ENCODE results near the gene CHTF18.

- TF ChIP-seq EZH2 (IDR thresholded peaks at IDR 0.05; ENCODE audit: borderline replicate concordance) (no peak), CTCF (IDR thresholded peaks at IDR 0.05; ENCODE audit: poor library complexity) (no peak)
These were observed 10.0 kb upstream of the CHTF18 start for GRCh38 chr16:778447-778846.
